Measurements from ENCODE around the gene SMIM1.

SMIM1 gene

DNA sequence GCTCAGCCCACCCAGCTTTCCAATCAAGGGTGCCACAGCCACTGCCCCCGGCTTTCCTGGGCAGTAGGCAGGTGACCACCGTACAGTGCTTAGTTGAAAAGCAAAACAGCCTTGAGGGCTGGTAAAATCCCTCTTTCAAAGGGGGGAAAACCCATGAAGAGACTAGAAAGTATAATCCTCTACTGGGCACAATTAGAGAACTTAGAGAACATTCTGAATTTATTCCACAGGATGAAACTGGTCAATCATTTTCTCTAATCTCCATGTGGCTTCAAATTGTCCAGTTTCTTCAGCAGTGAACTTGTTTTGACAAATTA lies 39.0 kb downstream of the SMIM1 start:
- no peak for DNase-seq (ENCODE audit: low read depth in 2 of 2)
- no peak overlapping the region for H3K4me3 ChIP-seq (replicated peaks in 1 of 2; ENCODE audit: low read depth in 2 of 2, low read length in 2 of 2)
- TF ChIP-seq, protein P1, sequence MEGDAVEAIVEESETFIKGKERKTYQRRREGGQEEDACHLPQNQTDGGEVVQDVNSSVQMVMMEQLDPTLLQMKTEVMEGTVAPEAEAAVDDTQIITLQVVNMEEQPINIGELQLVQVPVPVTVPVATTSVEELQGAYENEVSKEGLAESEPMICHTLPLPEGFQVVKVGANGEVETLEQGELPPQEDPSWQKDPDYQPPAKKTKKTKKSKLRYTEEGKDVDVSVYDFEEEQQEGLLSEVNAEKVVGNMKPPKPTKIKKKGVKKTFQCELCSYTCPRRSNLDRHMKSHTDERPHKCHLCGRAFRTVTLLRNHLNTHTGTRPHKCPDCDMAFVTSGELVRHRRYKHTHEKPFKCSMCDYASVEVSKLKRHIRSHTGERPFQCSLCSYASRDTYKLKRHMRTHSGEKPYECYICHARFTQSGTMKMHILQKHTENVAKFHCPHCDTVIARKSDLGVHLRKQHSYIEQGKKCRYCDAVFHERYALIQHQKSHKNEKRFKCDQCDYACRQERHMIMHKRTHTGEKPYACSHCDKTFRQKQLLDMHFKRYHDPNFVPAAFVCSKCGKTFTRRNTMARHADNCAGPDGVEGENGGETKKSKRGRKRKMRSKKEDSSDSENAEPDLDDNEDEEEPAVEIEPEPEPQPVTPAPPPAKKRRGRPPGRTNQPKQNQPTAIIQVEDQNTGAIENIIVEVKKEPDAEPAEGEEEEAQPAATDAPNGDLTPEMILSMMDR (IDR thresholded peaks at IDR 0.05; ENCODE audit: low read depth, low read length) = no peak

DNA sequence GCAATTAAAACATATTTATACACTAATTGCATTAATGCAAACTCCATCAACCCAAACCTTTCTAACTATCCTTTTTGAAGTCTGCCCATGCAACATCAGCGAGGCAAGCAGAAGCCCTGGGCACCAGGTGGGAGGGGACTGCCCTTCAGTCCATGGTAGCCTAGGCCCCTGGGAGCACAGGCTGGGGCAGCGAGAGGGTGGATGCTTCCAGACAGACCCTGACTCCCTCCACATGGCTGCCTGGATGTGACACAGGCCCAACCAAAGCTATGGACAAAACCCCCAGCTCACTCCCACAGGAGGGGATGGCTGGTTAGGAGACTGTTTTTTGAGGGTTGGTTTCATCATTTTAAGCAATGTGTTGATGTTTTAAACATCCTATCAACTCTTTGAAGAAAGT lies 41.5 kb downstream of the SMIM1 start:
- DNase-seq (ENCODE audit: low read depth in 2 of 2) = no peak
- TF ChIP-seq, protein P1 (IDR thresholded peaks at IDR 0.05; ENCODE audit: low read depth, low read length) = no peak
- no peak overlapping the region for H3K4me3 ChIP-seq (replicated peaks in 1 of 2; ENCODE audit: low read depth in 2 of 2, low read length in 2 of 2)

GRCh38 chr1:3814771-3815561 lies 42.4 kb downstream of the SMIM1 start:
- no peak for DNase-seq (ENCODE audit: low read depth in 2 of 2)
- TF ChIP-seq, protein P1 (IDR thresholded peaks at IDR 0.05; ENCODE audit: low read depth, low read length) = no peak
- no peak overlapping the region for H3K4me3 ChIP-seq (replicated peaks in 1 of 2; ENCODE audit: low read depth in 2 of 2, low read length in 2 of 2)

- TF ChIP-seq, protein P1 (IDR thresholded peaks at IDR 0.05; ENCODE audit: low read depth, low read length) = no peak
- H3K4me3 ChIP-seq (replicated peaks in 1 of 2; ENCODE audit: low read depth in 2 of 2, low read length in 2 of 2) = no peak overlapping the region
- no peak for DNase-seq (ENCODE audit: low read depth in 2 of 2)
These were observed 44.0 kb downstream of the SMIM1 start for GRCh38 chr1:3816331-3817137.

DNA sequence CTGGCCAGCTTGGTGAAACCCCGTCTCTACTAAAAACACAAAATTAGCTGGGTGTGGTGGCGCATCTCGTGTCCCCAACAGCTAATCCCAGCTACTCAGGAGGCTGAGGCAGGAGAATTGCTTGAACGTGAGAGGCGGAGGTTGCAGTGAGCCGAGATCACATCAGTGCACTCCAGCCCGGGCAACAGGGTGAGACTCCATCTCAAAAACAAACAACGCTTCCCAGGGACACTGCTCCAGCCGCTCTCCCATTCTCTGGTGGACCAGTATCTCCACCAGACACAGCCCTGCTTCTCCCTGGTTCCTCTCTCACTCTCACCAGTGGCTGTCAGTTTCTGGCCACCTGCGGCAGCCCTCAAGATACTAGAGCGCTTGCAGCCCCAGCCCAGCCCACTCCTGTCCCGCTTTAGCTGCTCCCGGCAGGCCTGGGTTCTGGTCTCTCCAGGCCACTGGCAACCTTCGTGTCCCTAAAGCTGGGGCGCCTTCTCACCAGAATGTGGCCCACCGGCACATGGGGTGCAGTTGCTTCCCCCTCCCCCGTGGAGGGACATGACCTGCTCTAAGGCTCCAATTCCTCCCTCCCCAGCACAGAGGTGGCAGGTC lies 44.7 kb downstream of the SMIM1 start:
- TF ChIP-seq, protein P1 (IDR thresholded peaks at IDR 0.05; ENCODE audit: low read depth, low read length) = no peak
- no peak overlapping the region for H3K4me3 ChIP-seq (replicated peaks in 1 of 2; ENCODE audit: low read depth in 2 of 2, low read length in 2 of 2)
- DNase-seq (ENCODE audit: low read depth in 2 of 2) = no peak

DNA sequence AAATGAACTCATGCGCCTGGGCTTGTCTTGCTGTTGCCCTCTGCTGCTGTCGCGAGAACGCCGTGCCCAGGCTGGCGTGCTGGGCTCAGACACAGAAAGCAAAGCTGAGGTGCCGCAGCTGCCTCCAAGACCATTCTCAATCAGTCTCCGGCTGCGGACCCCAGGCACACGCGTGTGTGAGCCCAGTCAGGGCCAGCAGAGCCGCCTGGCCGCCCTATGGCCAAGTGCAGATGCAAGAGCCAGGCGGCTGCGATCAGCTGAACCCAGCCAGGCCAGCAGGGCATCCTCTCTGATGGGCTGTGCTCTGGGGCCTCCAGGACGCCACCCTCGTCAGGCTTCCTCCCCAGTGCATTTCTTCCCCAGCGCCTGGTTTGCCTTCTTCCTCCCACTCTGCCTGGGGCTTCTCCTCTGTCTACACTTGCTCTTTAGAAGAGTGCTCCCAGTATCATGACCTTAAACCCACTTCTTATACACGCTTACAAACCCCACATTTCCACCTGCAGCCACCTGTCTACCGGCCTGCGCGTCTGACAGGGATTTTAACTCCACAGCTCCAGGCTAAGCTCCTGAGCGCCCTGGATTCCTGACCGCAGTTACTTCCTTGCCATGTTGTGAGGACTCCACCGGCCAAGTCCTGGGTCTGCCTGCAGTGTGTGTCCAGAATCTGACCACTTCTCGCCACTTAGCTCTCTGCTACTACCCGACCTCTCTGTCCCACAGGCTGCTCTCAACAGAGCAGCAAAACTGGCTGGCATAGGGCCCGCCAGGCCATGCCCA lies 45.5 kb downstream of the SMIM1 start:
- TF ChIP-seq, protein P1 (IDR thresholded peaks at IDR 0.05; ENCODE audit: low read depth, low read length) = no peak
- H3K4me3 ChIP-seq (replicated peaks in 1 of 2; ENCODE audit: low read depth in 2 of 2, low read length in 2 of 2) = no peak overlapping the region
- no peak for DNase-seq (ENCODE audit: low read depth in 2 of 2)

All from cardiac fibroblast (primary cell).